Ovary (tissue), 3 donors: ENCODE results near the gene KCNJ16.

Experiments used
- EP300 ChIP-seq: sonication (generic); formaldehyde crosslinking; IDR thresholded peaks from one replicate; pipeline ENCODE4 v1.6.1; 2017; ENCODE audit warnings: antibody characterized with exemption
- POLR2A ChIP-seq: fragments of 450-650 bp; IDR thresholded peaks from one replicate; pipeline ENCODE4 v1.6.1; 2017; ENCODE audit warnings: antibody characterized with exemption, mild to moderate bottlenecking, moderate library complexity
- TF ChIP-seq, protein P1 (sequence below), 3 donors: fragments of 450-650 bp in 2 of 3; fragments of 200-600 bp in 1 of 3; IDR thresholded peaks; one replicate each; pipeline versions ENCODE4 v1.5.1 to v1.8.0; 2016 to 2022; ENCODE audit warnings: antibody characterized with exemption in 3 of 3, mild to moderate bottlenecking in 1 of 3
- donor health status: DM: no; HTN: no; CAD: no.

DNA sequence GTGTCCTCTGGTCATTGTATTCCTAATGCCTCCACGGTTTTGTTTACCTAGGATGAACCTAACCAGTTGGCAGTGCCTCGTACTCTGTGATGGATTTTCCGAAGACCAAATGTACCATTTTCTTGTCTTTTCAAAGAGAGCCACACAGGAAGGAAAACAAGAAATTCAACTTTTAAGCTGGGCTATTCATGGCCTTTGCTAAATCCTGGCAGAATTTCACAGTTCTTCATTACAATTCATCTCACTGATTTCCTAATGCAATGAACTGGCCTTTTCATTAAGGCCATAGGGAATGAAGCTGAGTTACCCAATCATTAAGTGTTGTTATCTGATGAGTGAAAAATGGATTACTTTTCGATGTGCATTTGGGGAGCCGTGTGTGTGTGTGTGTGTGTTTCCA lies 7.9 kb upstream of the KCNJ16 start:
- TF ChIP-seq, protein P1, sequence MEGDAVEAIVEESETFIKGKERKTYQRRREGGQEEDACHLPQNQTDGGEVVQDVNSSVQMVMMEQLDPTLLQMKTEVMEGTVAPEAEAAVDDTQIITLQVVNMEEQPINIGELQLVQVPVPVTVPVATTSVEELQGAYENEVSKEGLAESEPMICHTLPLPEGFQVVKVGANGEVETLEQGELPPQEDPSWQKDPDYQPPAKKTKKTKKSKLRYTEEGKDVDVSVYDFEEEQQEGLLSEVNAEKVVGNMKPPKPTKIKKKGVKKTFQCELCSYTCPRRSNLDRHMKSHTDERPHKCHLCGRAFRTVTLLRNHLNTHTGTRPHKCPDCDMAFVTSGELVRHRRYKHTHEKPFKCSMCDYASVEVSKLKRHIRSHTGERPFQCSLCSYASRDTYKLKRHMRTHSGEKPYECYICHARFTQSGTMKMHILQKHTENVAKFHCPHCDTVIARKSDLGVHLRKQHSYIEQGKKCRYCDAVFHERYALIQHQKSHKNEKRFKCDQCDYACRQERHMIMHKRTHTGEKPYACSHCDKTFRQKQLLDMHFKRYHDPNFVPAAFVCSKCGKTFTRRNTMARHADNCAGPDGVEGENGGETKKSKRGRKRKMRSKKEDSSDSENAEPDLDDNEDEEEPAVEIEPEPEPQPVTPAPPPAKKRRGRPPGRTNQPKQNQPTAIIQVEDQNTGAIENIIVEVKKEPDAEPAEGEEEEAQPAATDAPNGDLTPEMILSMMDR (IDR thresholded peaks at IDR 0.05), result no peak
- TF ChIP-seq POLR2A (no peak), EP300 (no peak)
